Liver (tissue), 9 donors: ENCODE measurements around the gene USP49. TPM values are rescaled to one million over a fixed set of nuclear protein-coding genes. Genes with fewer than 3 reads are reported as not detected.
"Not testable (repeated sequence)": the region's sequence is repeated elsewhere in the genome, so short reads cannot be mapped to it uniquely, and the experiment has no call there.

Experiments used
- DNase-seq: peaks from one replicate; pipeline ENCODE4 v3.0.0-alpha.2; 2017; ENCODE audit warnings: low spot score
- H3K27ac ChIP-seq, 2 donors: one replicate each; pipeline ENCODE4 v1.7.0; 2013; ENCODE audit warnings: inconsistent platforms in 2 of 2, low read length in 2 of 2, control low read depth in 1 of 2, low read depth in 1 of 2, mild to moderate bottlenecking in 1 of 2
- H3K27me3 ChIP-seq, 4 donors: one replicate each; pipeline versions ENCODE4 v1.6.1 to v1.7.0; 2013; ENCODE audit warnings: low read length in 3 of 4, inconsistent platforms in 1 of 4, mild to moderate bottlenecking in 1 of 4, moderate library complexity in 1 of 4; ENCODE audit not compliant: control insufficient read depth in 4 of 4, insufficient read depth in 4 of 4
- H3K36me3 ChIP-seq, 4 donors: one replicate each; pipeline versions ENCODE4 v1.6.1 to v1.7.0; 2013; ENCODE audit warnings: low read length in 3 of 4, mild to moderate bottlenecking in 3 of 4, low read depth in 1 of 4, moderate library complexity in 1 of 4; ENCODE audit not compliant: control insufficient read depth in 4 of 4, insufficient read depth in 3 of 4
- H3K4me1 ChIP-seq, 4 donors: one replicate each; pipeline versions ENCODE4 v1.6.1 to v1.7.0; 2013; ENCODE audit warnings: low read length in 3 of 4, mild to moderate bottlenecking in 3 of 4, moderate library complexity in 1 of 4; ENCODE audit not compliant: control insufficient read depth in 4 of 4, insufficient read depth in 4 of 4
- H3K4me3 ChIP-seq, 3 donors: one replicate each; pipeline versions ENCODE4 v1.6.1 to v1.7.0; 2013; ENCODE audit warnings: low read length in 3 of 3, control low read depth in 1 of 3, low read depth in 1 of 3, mild to moderate bottlenecking in 1 of 3
- H3K9ac ChIP-seq, 2 donors: one replicate each; pipeline ENCODE4 v1.7.0; 2013; ENCODE audit warnings: low read length in 2 of 2, mild to moderate bottlenecking in 2 of 2, moderate library complexity in 2 of 2, control low read depth in 1 of 2, low read depth in 1 of 2
- H3K9me3 ChIP-seq, 4 donors: one replicate each; pipeline versions ENCODE4 v1.6.1 to v1.7.0; 2013; ENCODE audit warnings: low read length in 3 of 4; ENCODE audit not compliant: control insufficient read depth in 4 of 4
- EGR1 ChIP-seq, 2 donors: IDR thresholded peaks; 2 replicates each; pipeline ENCODE4 v1.6.1; 2016 to 2018; ENCODE audit warnings: antibody characterized with exemption in 2 of 2, low read depth in 2 of 2
- FOXA1 ChIP-seq: IDR thresholded peaks from 2 replicates; pipeline ENCODE4 v1.6.1; 2016; ENCODE audit warnings: antibody characterized with exemption
- FOXA2 ChIP-seq: IDR thresholded peaks from 2 replicates; pipeline ENCODE4 v1.6.1; 2016; ENCODE audit warnings: antibody characterized with exemption
- GABPA ChIP-seq, 2 donors: IDR thresholded peaks in 1 of 2; conservative IDR thresholded peaks in 1 of 2; 2 replicates each; pipeline ENCODE4 v1.6.1; 2016; ENCODE audit warnings: antibody characterized with exemption in 2 of 2, mild to moderate bottlenecking in 1 of 2, moderate library complexity in 1 of 2
- HNF4G ChIP-seq: IDR thresholded peaks from 2 replicates; pipeline ENCODE4 v1.6.1; 2016; ENCODE audit warnings: antibody characterized with exemption
- MAX ChIP-seq: IDR thresholded peaks from 2 replicates; pipeline ENCODE4 v1.6.1; 2016; ENCODE audit warnings: antibody characterized with exemption
- NR2F2 ChIP-seq: IDR thresholded peaks from 2 replicates; pipeline ENCODE4 v1.6.1; 2016; ENCODE audit warnings: antibody characterized with exemption
- RAD21 ChIP-seq, 2 donors: IDR thresholded peaks; 2 replicates each; pipeline ENCODE4 v1.6.1; 2016; ENCODE audit warnings: antibody characterized with exemption in 2 of 2, mild to moderate bottlenecking in 2 of 2
- REST ChIP-seq: IDR thresholded peaks from 2 replicates; pipeline ENCODE4 v1.6.1; 2016; ENCODE audit warnings: antibody characterized with exemption, mild to moderate bottlenecking
- TAF1 ChIP-seq: conservative IDR thresholded peaks from 2 replicates; pipeline ENCODE4 v1.6.1; 2016; ENCODE audit warnings: antibody characterized with exemption, mild to moderate bottlenecking
- WGBS: extraction: QIAGEN DNeasy Blood & Tissue Kit; methylation state at CpG from one replicate; pipeline ENCODE4 v1.1.7; 2013; 5-methylcytosine and 5-hydroxymethylcytosine counted together
- polyA plus RNA-seq, 2 donors: library from polyadenylated mRNA; stranded (reverse) in 1 of 2; unstranded in 1 of 2; fragments of 200-250 nt in 1 of 2; fragments of >200 nt in 1 of 2; fragmentation: Nextera tagmentation in 1 of 2; extraction: Ambion mirVana in 1 of 2; gene quantifications; one replicate each; pipeline versions ENCODE4 v1.2.1 to v1.2.3, GENCODE V29; 2013 to 2015
- total RNA-seq, 2 donors: library from RNA; depleted of rRNA; stranded (reverse); fragments of >200 nt; gene quantifications; one replicate each; pipeline ENCODE4 v1.2.3, GENCODE V29; 2014
- TF ChIP-seq, protein P1 (sequence below): fragments of 150-350 bp; IDR thresholded peaks from 2 replicates; pipeline ENCODE4 v1.5.1; 2017; ENCODE audit warnings: improper control_type of control experiment, low read depth, low read length; ENCODE audit not compliant: missing input control
- donor health status: healthy.
- donor health status: healthy.
- donor health status: healthy.
- donor health status: healthy.
- donor health status: healthy.

USP49 gene
- total and polyA plus RNA-seq, 4 donors = 0.33 to 3.4 (median 1.1) TPM

DNA sequence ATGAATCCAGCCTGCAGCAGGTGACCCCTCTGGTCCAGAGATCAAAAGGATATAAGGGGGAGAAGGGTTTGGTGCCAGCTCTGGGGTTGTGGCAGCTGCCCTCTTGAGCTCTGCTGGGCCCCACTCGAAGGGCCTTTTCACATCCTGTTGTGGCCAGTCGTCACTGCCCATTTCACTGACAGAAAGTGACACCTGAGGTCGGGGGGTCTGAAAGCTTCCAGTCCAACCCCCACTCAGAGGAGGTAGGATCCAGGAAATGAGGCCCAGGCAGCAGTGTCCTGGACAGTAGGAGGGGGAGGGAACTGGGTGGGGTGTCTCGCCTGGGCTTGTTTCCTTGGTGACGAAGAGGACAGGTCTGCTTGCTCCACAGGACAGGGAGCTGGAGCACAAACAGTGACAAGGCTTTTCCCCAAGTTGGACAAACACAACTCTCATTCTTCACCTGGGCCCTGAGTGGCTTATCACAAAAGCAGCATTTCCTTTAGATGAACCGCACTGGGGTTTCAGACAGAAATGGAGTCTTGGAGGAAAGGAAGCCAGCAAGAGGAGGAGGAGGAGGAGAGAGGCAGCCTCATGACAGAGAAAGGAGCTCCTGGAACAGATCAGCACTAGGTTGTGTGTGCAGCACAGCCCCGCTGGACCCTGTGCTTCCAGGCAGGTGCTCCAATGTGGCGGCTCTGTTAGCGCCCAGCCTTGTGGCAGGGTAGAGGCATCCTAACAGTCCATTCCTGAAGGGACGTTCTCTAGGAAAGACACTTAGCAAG is 126.4 kb downstream of the USP49 start:
- 80% methylated on average over 10 of the region's 10 CpGs for WGBS
- TF ChIP-seq NR2F2 = no peak
- TF ChIP-seq EGR1 (IDR thresholded peaks at IDR 0.05; ENCODE audit: low read depth in 2 of 2) = no peak
- TF ChIP-seq FOXA2 = no peak
- TF ChIP-seq MAX = no peak
- TF ChIP-seq, protein P1, sequence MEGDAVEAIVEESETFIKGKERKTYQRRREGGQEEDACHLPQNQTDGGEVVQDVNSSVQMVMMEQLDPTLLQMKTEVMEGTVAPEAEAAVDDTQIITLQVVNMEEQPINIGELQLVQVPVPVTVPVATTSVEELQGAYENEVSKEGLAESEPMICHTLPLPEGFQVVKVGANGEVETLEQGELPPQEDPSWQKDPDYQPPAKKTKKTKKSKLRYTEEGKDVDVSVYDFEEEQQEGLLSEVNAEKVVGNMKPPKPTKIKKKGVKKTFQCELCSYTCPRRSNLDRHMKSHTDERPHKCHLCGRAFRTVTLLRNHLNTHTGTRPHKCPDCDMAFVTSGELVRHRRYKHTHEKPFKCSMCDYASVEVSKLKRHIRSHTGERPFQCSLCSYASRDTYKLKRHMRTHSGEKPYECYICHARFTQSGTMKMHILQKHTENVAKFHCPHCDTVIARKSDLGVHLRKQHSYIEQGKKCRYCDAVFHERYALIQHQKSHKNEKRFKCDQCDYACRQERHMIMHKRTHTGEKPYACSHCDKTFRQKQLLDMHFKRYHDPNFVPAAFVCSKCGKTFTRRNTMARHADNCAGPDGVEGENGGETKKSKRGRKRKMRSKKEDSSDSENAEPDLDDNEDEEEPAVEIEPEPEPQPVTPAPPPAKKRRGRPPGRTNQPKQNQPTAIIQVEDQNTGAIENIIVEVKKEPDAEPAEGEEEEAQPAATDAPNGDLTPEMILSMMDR = no peak
- no peak for TF ChIP-seq REST
- no peak for TF ChIP-seq TAF1
- no peak for TF ChIP-seq GABPA (IDR thresholded peaks at IDR 0.05 in 1 of 2, conservative IDR thresholded peaks at IDR 0.05 in 1 of 2)

GRCh38 chr6:41767112-41767833 is 127.9 kb downstream of the USP49 start:
- Histone ChIP-seq H3K4me3 (no peak overlapping the region), H3K9me3 (no peaks in the 10 kb centered on the region), H3K9ac (no peak overlapping the region), H3K4me1 (no peaks in the 10 kb centered on the region), H3K27ac (no peak overlapping the region), H3K27me3 (no peaks in the 10 kb centered on the region), H3K36me3 (peaks cover 6 to 15% (median 10%) of the 10 kb centered on the region in 4 donors)
- 53% methylated on average over 12 of the region's 12 CpGs for WGBS
- DNase-seq = no peak
- TF ChIP-seq FOXA2 (no peak), HNF4G (no peak), RAD21 (IDR thresholded peaks at IDR 0.05) (no peak), FOXA1 (no peak), REST (no peak)

More for the DNA sequence above, 126.4 kb downstream of the USP49 start:
- DNase-seq = no peak
- H3K9ac ChIP-seq = no peak overlapping the region
- H3K27me3 ChIP-seq = no peaks in the 10 kb centered on the region
- no peaks in the 10 kb centered on the region for H3K9me3 ChIP-seq
- no peaks in the 10 kb centered on the region for H3K4me1 ChIP-seq
- H3K4me3 ChIP-seq = no peak overlapping the region
- no peak overlapping the region for H3K27ac ChIP-seq
- H3K36me3 ChIP-seq = peaks cover 8 to 24% (median 13%) of the 10 kb centered on the region in 4 donors

DNA sequence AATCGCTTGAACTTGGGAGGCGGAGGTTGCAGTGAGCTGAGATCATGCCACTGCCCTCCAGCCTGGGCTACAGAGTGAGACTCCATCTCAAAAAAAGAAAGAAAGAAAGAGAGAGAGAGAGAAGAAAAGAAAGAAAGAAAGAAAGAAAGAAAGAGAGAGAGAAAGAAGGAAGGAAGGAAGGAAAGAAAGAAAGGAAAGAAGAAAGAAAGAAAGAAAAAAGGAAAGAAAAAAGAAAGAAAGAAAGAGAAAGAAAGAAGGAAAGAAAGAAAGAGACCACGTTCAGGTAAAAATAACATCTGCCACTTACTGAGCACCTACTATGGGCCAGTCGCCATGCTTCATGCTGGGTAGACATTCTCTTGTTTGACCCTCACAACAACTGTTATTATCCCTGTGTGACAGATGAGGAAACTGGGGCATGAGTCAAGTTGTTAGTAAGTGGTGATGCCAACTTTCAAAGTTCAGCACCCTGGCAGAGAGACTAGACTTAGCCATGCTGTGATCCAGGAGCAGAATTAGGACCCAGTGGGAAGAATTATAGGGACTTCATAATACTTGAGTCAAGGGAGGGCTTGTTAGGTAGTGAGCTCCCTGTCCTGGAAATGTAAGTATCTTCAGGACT is 129.0 kb downstream of the USP49 start:
- not testable (repeated sequence) for H3K9ac ChIP-seq, H3K27me3 ChIP-seq, H3K36me3 ChIP-seq, DNase-seq, H3K9me3 ChIP-seq, H3K4me1 ChIP-seq, H3K27ac ChIP-seq, H3K4me3 ChIP-seq
- WGBS = 88% methylated on average over 4 of the region's 4 CpGs
